22Rv1 (cell line): ENCODE data around the gene MAP3K20.

ENCODE experiments used
- H3K27ac ChIP-seq: fragments of 450-650 bp; 2 replicates; pipeline ENCODE4 v1.5.1; 2017
- ZFX ChIP-seq: fragments of 450-650 bp; IDR thresholded peaks from 2 replicates; pipeline ENCODE4 v1.6.1; 2017; ENCODE audit warnings: antibody characterized with exemption, borderline replicate concordance
- TF ChIP-seq, protein P1 (sequence below): fragments of 450-650 bp; IDR thresholded peaks from 2 replicates; pipeline ENCODE4 v1.5.1; 2017; ENCODE audit warnings: mild to moderate bottlenecking

The MAP3K20 gene

DNA sequence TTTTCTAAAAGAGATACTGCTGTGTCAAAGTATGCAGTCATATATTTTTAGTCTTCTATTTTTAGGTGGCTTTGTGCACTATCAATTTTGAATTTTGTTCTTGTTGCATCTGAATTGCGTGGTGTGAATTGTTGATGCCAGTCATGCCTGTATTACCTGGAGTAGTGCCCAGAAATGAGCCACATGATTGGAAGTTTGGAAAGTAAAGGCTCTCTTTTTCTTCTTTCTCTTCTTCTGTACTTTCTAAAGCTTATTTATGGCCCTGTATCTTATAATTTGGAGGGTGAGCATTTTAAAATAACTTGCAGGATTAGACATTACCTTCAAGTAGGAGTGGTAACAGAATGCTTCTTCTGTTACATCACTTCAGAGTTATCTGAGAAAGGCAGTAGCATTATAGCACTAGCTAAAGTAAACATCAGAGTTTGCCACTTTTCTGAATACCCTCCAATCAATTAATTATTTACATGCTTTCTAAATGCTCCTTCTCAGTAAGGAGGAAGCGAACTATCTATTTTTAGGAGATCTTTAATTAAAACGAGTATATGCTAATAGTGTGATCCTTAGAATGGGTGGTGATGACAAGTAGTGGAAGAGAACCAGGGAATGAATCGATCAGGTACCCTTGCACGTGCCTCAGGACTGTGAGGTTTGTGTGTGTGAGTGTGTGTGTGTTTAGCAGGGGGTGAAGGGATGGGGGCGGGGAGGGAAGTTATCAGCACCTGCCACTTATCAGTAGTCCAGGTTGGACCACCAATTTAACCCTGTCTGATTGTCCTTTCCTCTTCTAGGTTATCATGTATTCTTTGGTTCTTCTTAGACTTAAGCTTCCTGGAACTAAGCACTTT lies 112.5 kb downstream of the MAP3K20 start:
- no peak overlapping the region for H3K27ac ChIP-seq

DNA sequence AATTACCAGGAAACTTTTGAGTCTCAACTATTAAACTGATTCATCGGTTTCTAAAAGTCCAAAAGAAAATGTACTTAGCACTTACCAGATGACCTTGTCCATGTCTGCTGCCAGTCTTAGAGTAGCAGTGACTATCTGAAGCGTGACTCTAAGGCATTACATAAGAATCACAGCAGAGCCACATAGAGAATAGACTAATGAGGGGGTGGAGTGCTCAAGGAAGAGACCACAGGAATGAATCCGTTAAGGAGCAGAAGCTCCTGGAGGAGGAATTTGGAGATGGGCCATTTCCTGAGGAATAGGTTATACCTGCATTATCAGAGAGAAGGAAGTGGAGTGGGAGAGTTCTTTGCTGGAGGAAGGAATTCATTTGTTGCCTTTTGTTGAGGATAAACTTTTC lies 116.0 kb downstream of the MAP3K20 start:
- TF ChIP-seq, protein P1, sequence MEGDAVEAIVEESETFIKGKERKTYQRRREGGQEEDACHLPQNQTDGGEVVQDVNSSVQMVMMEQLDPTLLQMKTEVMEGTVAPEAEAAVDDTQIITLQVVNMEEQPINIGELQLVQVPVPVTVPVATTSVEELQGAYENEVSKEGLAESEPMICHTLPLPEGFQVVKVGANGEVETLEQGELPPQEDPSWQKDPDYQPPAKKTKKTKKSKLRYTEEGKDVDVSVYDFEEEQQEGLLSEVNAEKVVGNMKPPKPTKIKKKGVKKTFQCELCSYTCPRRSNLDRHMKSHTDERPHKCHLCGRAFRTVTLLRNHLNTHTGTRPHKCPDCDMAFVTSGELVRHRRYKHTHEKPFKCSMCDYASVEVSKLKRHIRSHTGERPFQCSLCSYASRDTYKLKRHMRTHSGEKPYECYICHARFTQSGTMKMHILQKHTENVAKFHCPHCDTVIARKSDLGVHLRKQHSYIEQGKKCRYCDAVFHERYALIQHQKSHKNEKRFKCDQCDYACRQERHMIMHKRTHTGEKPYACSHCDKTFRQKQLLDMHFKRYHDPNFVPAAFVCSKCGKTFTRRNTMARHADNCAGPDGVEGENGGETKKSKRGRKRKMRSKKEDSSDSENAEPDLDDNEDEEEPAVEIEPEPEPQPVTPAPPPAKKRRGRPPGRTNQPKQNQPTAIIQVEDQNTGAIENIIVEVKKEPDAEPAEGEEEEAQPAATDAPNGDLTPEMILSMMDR: no peak
- no peak for TF ChIP-seq ZFX
- H3K27ac ChIP-seq: no peak overlapping the region

More for the DNA sequence above, 112.5 kb downstream of the MAP3K20 start:
- TF ChIP-seq, protein P1: no peak
- TF ChIP-seq ZFX: no peak

DNA sequence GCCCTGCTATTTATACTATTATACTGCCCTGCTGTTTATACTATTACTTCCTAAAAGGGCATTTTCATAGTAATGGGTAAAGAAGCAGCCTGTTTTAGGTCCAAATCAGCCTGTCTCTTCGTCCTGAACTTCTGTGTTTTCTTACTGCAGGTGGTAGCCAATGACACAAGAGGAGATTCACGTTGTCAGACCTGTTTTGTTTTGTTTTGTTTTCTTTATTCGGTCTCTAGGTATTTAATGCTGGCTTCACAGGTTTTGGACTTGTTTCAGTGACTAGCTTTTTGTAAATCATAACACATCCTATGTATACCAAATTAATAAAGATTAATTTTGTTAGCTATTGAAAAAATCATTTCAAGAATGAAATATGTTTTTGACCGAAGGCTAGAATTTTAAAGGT lies 116.4 kb downstream of the MAP3K20 start:
- TF ChIP-seq, protein P1: no peak
- no peak for TF ChIP-seq ZFX

DNA sequence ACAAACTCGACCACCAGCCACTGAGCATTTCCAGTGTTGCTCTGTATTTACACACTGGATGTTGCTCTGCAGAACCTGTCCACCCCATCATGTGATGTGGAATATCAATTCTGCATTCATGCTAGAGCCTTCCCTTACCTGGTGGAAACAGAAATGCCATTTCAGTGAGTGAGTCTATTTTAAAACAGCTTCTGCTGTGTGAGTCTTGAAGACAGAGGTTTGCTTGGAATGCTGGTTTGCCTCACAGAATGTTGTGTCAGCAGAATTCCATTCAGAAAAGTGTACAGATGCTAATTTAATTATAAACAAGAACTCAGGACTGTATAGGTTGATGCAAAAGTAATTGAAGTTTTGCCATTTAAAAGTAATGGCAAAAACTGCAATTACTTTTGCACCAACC lies 118.3 kb downstream of the MAP3K20 start:
- no peak overlapping the region for H3K27ac ChIP-seq
- TF ChIP-seq, protein P1: no peak
- TF ChIP-seq ZFX: no peak

More for the DNA sequence above, 116.4 kb downstream of the MAP3K20 start:
- H3K27ac ChIP-seq: no peak overlapping the region

DNA sequence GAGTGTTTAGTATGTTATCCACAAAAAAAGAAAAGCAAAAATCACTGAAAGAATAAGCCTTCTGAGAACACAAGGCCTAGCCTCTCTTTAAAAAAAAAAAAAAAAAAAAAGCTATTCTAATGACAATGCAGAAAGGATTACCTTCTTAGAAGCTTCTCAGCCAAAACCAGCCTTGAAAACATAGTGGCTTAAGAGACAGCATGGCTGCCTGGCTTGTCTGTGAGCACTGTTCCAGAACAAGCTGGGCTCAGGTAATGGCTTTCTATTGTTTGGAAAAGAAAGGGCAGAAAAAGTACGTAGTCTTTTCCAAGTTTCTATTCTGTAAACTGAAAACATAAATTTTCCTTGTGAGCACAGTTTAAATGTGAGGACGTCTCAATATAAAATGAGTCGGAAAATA lies 119.5 kb downstream of the MAP3K20 start:
- no peak for TF ChIP-seq ZFX
- TF ChIP-seq, protein P1: no peak
- H3K27ac ChIP-seq: no peak overlapping the region

DNA sequence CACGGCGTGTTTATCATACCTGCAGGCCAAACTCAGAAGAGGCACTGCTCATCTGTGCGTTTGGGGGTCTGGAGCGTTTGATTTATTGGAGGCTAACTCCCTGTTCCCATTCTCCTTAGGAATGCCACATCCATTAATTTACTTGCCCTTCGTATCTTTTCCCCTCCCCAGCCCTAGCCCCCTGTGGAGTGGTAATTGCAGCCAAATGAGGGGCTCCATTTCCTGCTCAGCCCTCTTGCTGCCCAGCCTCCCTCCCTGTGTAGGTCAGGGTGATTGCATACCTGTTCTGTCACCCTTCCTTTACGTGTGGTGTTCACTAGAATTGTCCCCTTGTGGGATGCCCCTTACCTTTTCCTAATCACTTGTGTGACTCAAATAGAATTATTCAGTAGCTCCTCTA lies 120.4 kb downstream of the MAP3K20 start:
- no peak overlapping the region for H3K27ac ChIP-seq
- TF ChIP-seq, protein P1: no peak
- no peak for TF ChIP-seq ZFX

DNA sequence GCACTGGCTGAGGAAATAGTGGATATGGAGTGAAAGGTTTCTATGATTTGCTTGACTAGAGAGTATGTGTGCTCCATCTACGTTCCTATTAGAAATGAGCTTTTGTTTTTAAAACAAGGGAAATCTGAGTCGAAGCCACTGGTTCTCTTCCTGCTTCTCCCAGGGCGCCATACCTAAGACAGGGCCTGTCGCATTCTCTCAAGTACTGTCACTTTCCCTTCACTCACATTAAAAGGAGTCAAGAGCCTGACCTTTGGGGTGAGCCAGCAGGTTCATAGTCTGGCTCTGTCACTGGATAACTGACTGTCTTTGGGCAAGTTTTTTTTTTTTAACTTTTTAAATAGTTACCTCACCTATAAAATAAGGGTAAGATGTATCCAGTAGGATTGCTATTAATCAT lies 121.0 kb downstream of the MAP3K20 start:
- no peak for TF ChIP-seq ZFX
- H3K27ac ChIP-seq: no peak overlapping the region

DNA sequence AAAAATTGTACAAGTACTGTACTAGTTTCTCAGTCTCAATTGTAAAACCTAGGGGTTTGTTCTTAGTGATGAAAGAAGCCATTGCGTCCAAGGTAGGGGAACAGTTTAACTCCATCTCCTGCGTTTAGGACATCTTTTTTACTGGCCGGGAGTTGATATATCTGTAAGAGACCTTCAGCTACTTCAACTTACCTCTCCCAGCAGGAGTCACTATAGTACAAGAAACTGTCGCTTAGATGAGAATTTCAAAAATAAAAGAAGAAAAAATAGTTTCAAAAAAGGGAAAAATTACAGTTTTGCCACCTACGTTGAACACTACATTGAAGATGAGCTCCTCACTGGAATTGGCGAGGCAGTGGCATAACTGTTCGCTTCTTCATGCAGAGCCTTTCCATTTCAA lies 122.7 kb downstream of the MAP3K20 start:
- H3K27ac ChIP-seq: no peak overlapping the region
- TF ChIP-seq, protein P1: no peak
- no peak for TF ChIP-seq ZFX
